SU-DHL-6 (cell line): ENCODE results near the gene SPAG8.

Experiments
- H2AFZ ChIP-seq: fragments of 200-600 bp; sonication (generic); 2 replicates; pipeline ENCODE4 v1.6.1; 2014; ENCODE audit warnings: low read depth, mild to moderate bottlenecking, moderate library complexity, mixed read lengths, antibody characterized with exemption, low read length; ENCODE audit not compliant: severe bottlenecking
- H3F3A ChIP-seq: fragments of 200-600 bp; shearing (Covaris generic); 2 replicates; pipeline ENCODE4 v1.6.0; 2016; ENCODE audit warnings: antibody characterized with exemption, mild to moderate bottlenecking; ENCODE audit not compliant: insufficient read depth
- H3K27ac ChIP-seq: fragments of 200-600 bp; sonication (generic); 2 replicates; pipeline ENCODE4 v1.5.1; 2016; ENCODE audit warnings: low read depth, mild to moderate bottlenecking, low read length, moderate library complexity, mixed read lengths
- H3K27me3 ChIP-seq: fragments of 200-600 bp; sonication (generic), shearing (Covaris generic); 2 replicates; pipeline ENCODE4 v1.6.0; 2014; ENCODE audit warnings: mild to moderate bottlenecking, low read length
- H3K36me3 ChIP-seq: fragments of 200-600 bp; sonication (generic); 2 replicates; pipeline ENCODE4 v1.6.1; 2014; ENCODE audit warnings: mild to moderate bottlenecking, low read length, mixed read lengths
- H3K4me2 ChIP-seq: fragments of 300-600, 200-600 bp; shearing (Covaris generic), sonication (generic); 2 replicates; pipeline ENCODE4 v1.6.0; 2014; ENCODE audit warnings: low read length, low read depth, mild to moderate bottlenecking; ENCODE audit not compliant: poor library complexity, severe bottlenecking
- H3K4me3 ChIP-seq: fragments of 200-600 bp; sonication (generic); 2 replicates; pipeline ENCODE4 v1.5.1; 2014; ENCODE audit warnings: antibody characterized with exemption, low read length, mild to moderate bottlenecking, mixed read lengths; ENCODE audit not compliant: insufficient read depth, poor library complexity, severe bottlenecking
- H3K79me2 ChIP-seq: fragments of 200-600 bp; sonication (generic); 2 replicates; pipeline ENCODE4 v1.6.1; 2014; ENCODE audit warnings: mild to moderate bottlenecking, low read length, moderate library complexity; ENCODE audit not compliant: insufficient read depth
- H3K9ac ChIP-seq: fragments of 200-600 bp; sonication (generic); 2 replicates; pipeline ENCODE4 v1.7.0; 2014; ENCODE audit warnings: mild to moderate bottlenecking, low read length
- H3K9me2 ChIP-seq: fragments of 200-600 bp; sonication (generic); replicated peaks from 2 replicates; pipeline ENCODE4 v1.6.1; 2014; ENCODE audit warnings: low read length; ENCODE audit not compliant: insufficient read depth
- H3K9me3 ChIP-seq: fragments of 200-600 bp; sonication (generic); 2 replicates; pipeline ENCODE4 v1.6.1; 2014; ENCODE audit warnings: low read length, mixed read lengths; ENCODE audit not compliant: insufficient read depth
- H4K20me1 ChIP-seq: fragments of 200-600 bp; sonication (generic); 2 replicates; pipeline ENCODE4 v1.6.1; 2014; ENCODE audit warnings: low read depth, mild to moderate bottlenecking, antibody characterized with exemption, low read length, moderate library complexity, mixed read lengths
- EZH2phosphoT487 ChIP-seq: fragments of 200-600 bp; sonication (generic), shearing (Covaris generic); conservative IDR thresholded peaks from 2 replicates; pipeline ENCODE4 v1.6.1; 2018; ENCODE audit warnings: mild to moderate bottlenecking, antibody characterized with exemption, low read length, moderate library complexity, mixed read lengths
- TF ChIP-seq, protein P1 (sequence below): fragments of 200-600 bp; sonication (generic); IDR thresholded peaks from one replicate; pipeline ENCODE4 v1.5.1; 2017; ENCODE audit warnings: antibody characterized with exemption, mild to moderate bottlenecking, low read length, moderate library complexity; ENCODE audit not compliant: insufficient read depth, poor library complexity, severe bottlenecking

SPAG8 gene

DNA sequence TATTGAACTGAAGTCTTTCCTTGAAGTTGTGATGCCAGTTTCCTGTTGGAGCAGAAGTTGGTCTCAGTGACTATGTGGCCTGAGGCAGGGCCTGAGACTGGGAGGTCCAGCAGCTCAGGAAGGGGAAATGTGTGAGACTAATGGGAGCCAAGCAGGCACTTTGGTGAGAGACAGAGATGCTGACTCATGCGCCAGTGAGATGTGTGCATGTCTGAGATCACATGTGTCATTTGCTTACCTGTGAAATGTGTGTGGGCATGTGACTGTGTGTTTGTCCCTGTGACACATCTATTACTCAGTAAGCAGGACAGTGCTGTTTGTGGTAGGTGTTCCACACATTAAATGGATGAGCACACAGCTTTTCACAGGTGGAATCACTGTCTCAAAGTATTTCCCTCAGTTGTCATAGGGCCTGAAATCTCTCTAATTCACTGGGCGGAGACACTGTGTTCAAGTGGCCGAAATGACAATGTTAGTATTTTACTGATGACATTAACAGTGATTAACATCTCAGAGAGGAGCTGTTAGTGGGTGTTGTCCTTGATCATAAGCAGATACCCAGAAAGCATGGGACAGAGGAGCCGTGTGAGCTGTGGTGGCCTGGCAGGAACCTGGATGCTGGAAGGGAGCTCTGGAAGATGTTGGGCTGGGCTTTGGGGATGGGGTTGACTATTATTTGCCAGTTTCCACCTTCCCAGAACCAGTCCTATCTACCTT lies 13.2 kb downstream of the SPAG8 start:
- Histone ChIP-seq H3K36me3 (no peaks in the 10 kb centered on the region), H2AFZ (no peak overlapping the region), H3K4me3 (no peak overlapping the region), H3K27ac (no peak overlapping the region), H3K27me3 (no peaks in the 10 kb centered on the region), H4K20me1 (no peaks in the 10 kb centered on the region), H3K9ac (no peak overlapping the region), H3F3A (no peaks in the 10 kb centered on the region), H3K4me2 (no peak overlapping the region), H3K9me2 (no peaks in the 10 kb centered on the region), H3K79me2 (no peaks in the 10 kb centered on the region), H3K9me3 (no peaks in the 10 kb centered on the region)
- TF ChIP-seq, protein P1, sequence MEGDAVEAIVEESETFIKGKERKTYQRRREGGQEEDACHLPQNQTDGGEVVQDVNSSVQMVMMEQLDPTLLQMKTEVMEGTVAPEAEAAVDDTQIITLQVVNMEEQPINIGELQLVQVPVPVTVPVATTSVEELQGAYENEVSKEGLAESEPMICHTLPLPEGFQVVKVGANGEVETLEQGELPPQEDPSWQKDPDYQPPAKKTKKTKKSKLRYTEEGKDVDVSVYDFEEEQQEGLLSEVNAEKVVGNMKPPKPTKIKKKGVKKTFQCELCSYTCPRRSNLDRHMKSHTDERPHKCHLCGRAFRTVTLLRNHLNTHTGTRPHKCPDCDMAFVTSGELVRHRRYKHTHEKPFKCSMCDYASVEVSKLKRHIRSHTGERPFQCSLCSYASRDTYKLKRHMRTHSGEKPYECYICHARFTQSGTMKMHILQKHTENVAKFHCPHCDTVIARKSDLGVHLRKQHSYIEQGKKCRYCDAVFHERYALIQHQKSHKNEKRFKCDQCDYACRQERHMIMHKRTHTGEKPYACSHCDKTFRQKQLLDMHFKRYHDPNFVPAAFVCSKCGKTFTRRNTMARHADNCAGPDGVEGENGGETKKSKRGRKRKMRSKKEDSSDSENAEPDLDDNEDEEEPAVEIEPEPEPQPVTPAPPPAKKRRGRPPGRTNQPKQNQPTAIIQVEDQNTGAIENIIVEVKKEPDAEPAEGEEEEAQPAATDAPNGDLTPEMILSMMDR = no peak
- no peak for TF ChIP-seq EZH2phosphoT487

DNA sequence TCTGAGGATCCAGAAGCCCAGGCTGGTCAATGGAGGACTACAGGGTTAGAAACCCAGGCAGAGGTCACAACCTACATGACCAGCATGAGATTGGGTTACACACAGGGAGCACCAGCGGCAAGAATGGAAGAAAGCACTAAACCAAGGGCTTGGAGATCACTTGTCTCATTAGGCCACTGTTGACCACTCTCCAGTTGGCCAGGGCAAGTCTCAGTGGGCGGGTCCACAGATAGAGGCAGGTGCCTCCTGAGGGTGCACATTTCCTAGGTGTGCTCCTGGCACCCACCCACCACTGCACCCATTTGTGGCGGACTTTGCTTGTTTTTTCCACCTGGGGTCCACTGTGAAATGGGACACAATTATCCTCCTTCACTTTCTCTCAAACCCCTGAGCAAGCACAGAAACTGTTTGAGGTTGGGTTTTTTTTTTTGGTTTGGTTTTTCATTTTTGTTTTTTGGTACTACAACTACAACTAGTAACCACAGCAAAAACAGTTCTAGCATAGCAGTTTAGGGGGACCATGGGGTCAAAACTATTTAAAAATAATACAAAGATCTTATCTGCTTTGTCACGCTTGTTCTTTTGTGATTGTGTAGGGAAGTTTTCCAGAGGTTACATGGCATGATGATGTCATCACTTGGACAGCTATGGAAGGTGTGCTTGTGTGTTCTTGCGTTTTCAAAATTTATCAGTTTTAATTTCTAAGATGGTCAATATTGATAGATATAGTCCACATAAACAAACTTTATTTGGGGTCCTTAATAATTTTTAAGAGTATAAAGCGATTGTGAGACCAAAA lies 14.6 kb downstream of the SPAG8 start:
- H3K9me2 ChIP-seq = no peaks in the 10 kb centered on the region
- no peaks in the 10 kb centered on the region for H4K20me1 ChIP-seq
- H3K9ac ChIP-seq = no peak overlapping the region
- H3K79me2 ChIP-seq = no peaks in the 10 kb centered on the region
- no peaks in the 10 kb centered on the region for H3K9me3 ChIP-seq
- H3K36me3 ChIP-seq = no peaks in the 10 kb centered on the region
- no peak overlapping the region for H3K4me3 ChIP-seq
- H3F3A ChIP-seq = no peaks in the 10 kb centered on the region
- no peak overlapping the region for H3K27ac ChIP-seq
- no peaks in the 10 kb centered on the region for H3K27me3 ChIP-seq
- no peak overlapping the region for H2AFZ ChIP-seq
- H3K4me2 ChIP-seq = no peak overlapping the region
- TF ChIP-seq EZH2phosphoT487 = no peak
- TF ChIP-seq, protein P1 = no peak

DNA sequence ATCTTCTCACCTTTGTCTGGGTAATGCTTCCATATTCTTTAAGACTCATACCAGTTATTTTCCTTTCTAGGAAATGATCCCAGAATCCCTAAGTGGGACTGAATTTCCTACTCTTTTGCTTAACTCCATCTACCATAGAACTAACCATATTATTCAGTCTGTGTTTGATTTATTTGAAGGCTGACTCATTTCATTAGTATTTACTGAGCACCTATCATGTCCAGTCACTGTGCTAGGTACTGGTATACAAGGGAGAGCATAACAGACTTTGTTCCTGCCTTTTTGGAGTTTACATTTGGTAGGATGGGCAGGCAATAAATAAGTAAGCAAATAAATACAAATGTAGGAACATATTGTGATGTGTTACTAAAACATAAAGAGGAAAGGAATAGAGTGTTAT lies 16.4 kb downstream of the SPAG8 start:
- H3K4me2 ChIP-seq = no peak overlapping the region
- no peak overlapping the region for H3K27ac ChIP-seq
- H4K20me1 ChIP-seq = no peaks in the 10 kb centered on the region

More for the DNA sequence above, 16.4 kb downstream of the SPAG8 start:
- Histone ChIP-seq H3K27me3 (no peaks in the 10 kb centered on the region), H3K9me3 (no peaks in the 10 kb centered on the region), H3K36me3 (no peaks in the 10 kb centered on the region), H2AFZ (no peak overlapping the region), H3F3A (no peaks in the 10 kb centered on the region), H3K9ac (no peak overlapping the region), H3K4me3 (no peak overlapping the region), H3K9me2 (no peaks in the 10 kb centered on the region), H3K79me2 (no peaks in the 10 kb centered on the region)
- TF ChIP-seq EZH2phosphoT487 = no peak
- TF ChIP-seq, protein P1 = no peak
